Suprapubic skin (tissue), 4 donors: ENCODE data around the gene SUFU.

Experiments used
- EP300 ChIP-seq: sonication (generic); formaldehyde crosslinking; IDR thresholded peaks from one replicate; pipeline ENCODE4 v1.6.1; 2017; ENCODE audit warnings: antibody characterized with exemption
- POLR2A ChIP-seq, 2 donors: fragments of 450-650 bp; IDR thresholded peaks; one replicate each; pipeline ENCODE4 v1.6.1; 2017; ENCODE audit warnings: antibody characterized with exemption in 2 of 2, mild to moderate bottlenecking in 2 of 2, moderate library complexity in 2 of 2
- POLR2AphosphoS5 ChIP-seq, 3 donors: sonication (generic); formaldehyde crosslinking; IDR thresholded peaks; one replicate each; pipeline ENCODE4 v1.6.1; 2017; ENCODE audit warnings: antibody characterized with exemption in 3 of 3
- TF ChIP-seq, protein P1 (sequence below), 2 donors: fragments of 200-600 bp in 1 of 2; fragments of 450-650 bp in 1 of 2; sonication (generic) in 1 of 2; IDR thresholded peaks; one replicate each; pipeline ENCODE4 v1.5.1; 2016 to 2019; ENCODE audit warnings: antibody characterized with exemption in 2 of 2, mild to moderate bottlenecking in 1 of 2, moderate library complexity in 1 of 2

DNA sequence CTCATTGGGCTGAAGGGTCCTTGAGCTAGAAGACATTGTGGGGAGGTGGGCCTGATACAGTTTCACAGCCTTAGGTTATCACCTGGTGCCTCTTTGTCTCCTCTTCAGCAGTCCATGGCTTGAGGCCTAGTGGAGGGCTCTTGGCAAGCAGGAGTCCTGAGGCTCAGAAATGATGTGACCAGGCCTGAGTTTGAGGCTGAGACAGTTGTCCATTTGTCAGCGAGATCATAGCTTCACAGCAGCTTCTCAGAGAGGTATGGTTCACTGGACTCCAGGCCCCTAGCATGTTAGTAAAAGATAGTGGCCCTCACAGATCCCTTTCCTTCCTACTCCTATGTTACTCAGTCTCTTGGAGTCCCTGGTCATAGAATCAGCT, 19.1 kb downstream of the SUFU start:
- TF ChIP-seq, protein P1, sequence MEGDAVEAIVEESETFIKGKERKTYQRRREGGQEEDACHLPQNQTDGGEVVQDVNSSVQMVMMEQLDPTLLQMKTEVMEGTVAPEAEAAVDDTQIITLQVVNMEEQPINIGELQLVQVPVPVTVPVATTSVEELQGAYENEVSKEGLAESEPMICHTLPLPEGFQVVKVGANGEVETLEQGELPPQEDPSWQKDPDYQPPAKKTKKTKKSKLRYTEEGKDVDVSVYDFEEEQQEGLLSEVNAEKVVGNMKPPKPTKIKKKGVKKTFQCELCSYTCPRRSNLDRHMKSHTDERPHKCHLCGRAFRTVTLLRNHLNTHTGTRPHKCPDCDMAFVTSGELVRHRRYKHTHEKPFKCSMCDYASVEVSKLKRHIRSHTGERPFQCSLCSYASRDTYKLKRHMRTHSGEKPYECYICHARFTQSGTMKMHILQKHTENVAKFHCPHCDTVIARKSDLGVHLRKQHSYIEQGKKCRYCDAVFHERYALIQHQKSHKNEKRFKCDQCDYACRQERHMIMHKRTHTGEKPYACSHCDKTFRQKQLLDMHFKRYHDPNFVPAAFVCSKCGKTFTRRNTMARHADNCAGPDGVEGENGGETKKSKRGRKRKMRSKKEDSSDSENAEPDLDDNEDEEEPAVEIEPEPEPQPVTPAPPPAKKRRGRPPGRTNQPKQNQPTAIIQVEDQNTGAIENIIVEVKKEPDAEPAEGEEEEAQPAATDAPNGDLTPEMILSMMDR (IDR thresholded peaks at IDR 0.05), result no peak
- TF ChIP-seq POLR2AphosphoS5 (IDR thresholded peaks at IDR 0.05) (no peak), EP300 (no peak), POLR2A (IDR thresholded peaks at IDR 0.05) (no peak)
